Vagina (tissue), 2 donors: Measurements from ENCODE around the gene KLF3. TPM values are rescaled to one million over a fixed set of nuclear protein-coding genes. Genes with fewer than 3 reads are reported as not detected.

ENCODE experiments used
- DNase-seq, 2 donors: peaks; one replicate each; pipeline ENCODE4 v3.0.0-alpha.2; 2017; ENCODE audit errors: extremely low spot score in 2 of 2
- H3K27ac ChIP-seq: fragments of 200-600 bp; sonication (generic); one replicate; pipeline ENCODE4 v1.5.1; 2019
- H3K27me3 ChIP-seq: fragments of 200-600 bp; sonication (generic); one replicate; pipeline ENCODE4 v1.5.1; 2019
- H3K36me3 ChIP-seq, 2 donors: fragments of 200-600 bp; sonication (generic); one replicate each; pipeline ENCODE4 v1.5.1; 2017 to 2019
- H3K4me1 ChIP-seq: fragments of 200-600 bp; sonication (generic); one replicate; pipeline ENCODE4 v1.5.1; 2019
- H3K4me3 ChIP-seq, 2 donors: fragments of 200-600 bp; sonication (generic); 1 replicate in 1 of 2; 2 replicates in 1 of 2; pipeline ENCODE4 v1.5.1; 2016 to 2019
- H3K9me3 ChIP-seq: fragments of 200-600 bp; sonication (generic); one replicate; pipeline ENCODE4 v1.5.1; 2019
- POLR2A ChIP-seq, 2 donors: fragments of 450-650 bp; IDR thresholded peaks; one replicate each; pipeline ENCODE4 v1.6.1; 2017; ENCODE audit warnings: antibody characterized with exemption in 2 of 2, mild to moderate bottlenecking in 2 of 2, moderate library complexity in 2 of 2
- POLR2AphosphoS5 ChIP-seq, 2 donors: sonication (generic); formaldehyde crosslinking; IDR thresholded peaks; one replicate each; pipeline ENCODE4 v1.9.0; 2017; ENCODE audit warnings: antibody characterized with exemption in 2 of 2, mild to moderate bottlenecking in 2 of 2, low read depth in 1 of 2; ENCODE audit not compliant: insufficient read depth in 1 of 2
- intact Hi-C: fragments of 100-400 bp; cut with DNase I; formaldehyde crosslinking; loops from one replicate; pipeline ENCODE4 v1.15.1; 2023
- total RNA-seq: library from RNA; depleted of rRNA; stranded (reverse); fragments of >200 nt; gene quantifications from one replicate; pipeline ENCODE4 v1.2.3, GENCODE V29; 2016
- TF ChIP-seq, protein P1 (sequence below), 3 experiments: fragments of 450-650 bp in 2 of 3; fragments of 200-600 bp in 1 of 3; sonication (generic) in 1 of 3; IDR thresholded peaks; one replicate each; pipeline ENCODE4 v1.5.1; 2017 to 2019; ENCODE audit warnings: antibody characterized with exemption in 3 of 3, mild to moderate bottlenecking in 2 of 3, moderate library complexity in 2 of 3

KLF3 gene
- total RNA-seq, 1 donor from 2014 or later = 85.4 TPM

GRCh38 chr4:38673130-38673978, 9.4 kb downstream of the KLF3 start:
- Histone ChIP-seq H3K9me3 (no peaks in the 10 kb centered on the region), H3K4me1 (peaks cover 100% of the 10 kb centered on the region), H3K36me3 (no peaks in the 10 kb centered on the region), H3K4me3 (peak overlapping the region in 1 of 2 donors; percentile 1), H3K27ac (peak overlapping the region; percentile 98), H3K27me3 (no peaks in the 10 kb centered on the region)
- intact Hi-C loops = loop anchor here (5.0 kb wide), 1 partner anchor 611 kb away; no protein-coding TSS in a partner anchor
- peak in 1 of 2 donors; percentile 62 for TF ChIP-seq POLR2AphosphoS5 (IDR thresholded peaks at IDR 0.05; ENCODE audit: insufficient read depth in 1 of 2, low read depth in 1 of 2)
- TF ChIP-seq POLR2A (IDR thresholded peaks at IDR 0.05) = no peak
- no peak for DNase-seq

- Histone ChIP-seq H3K27me3 (no peaks in the 10 kb centered on the region), H3K4me3 (peak overlapping the region in 1 of 2 donors; percentile 5), H3K9me3 (no peaks in the 10 kb centered on the region), H3K36me3 (no peaks in the 10 kb centered on the region), H3K4me1 (peaks cover 96% of the 10 kb centered on the region), H3K27ac (peak overlapping the region; percentile 98)
- TF ChIP-seq POLR2A (IDR thresholded peaks at IDR 0.05) (no peak), POLR2AphosphoS5 (IDR thresholded peaks at IDR 0.05; ENCODE audit: insufficient read depth in 1 of 2, low read depth in 1 of 2) (no peak)
- TF ChIP-seq, protein P1, sequence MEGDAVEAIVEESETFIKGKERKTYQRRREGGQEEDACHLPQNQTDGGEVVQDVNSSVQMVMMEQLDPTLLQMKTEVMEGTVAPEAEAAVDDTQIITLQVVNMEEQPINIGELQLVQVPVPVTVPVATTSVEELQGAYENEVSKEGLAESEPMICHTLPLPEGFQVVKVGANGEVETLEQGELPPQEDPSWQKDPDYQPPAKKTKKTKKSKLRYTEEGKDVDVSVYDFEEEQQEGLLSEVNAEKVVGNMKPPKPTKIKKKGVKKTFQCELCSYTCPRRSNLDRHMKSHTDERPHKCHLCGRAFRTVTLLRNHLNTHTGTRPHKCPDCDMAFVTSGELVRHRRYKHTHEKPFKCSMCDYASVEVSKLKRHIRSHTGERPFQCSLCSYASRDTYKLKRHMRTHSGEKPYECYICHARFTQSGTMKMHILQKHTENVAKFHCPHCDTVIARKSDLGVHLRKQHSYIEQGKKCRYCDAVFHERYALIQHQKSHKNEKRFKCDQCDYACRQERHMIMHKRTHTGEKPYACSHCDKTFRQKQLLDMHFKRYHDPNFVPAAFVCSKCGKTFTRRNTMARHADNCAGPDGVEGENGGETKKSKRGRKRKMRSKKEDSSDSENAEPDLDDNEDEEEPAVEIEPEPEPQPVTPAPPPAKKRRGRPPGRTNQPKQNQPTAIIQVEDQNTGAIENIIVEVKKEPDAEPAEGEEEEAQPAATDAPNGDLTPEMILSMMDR (IDR thresholded peaks at IDR 0.05) = no peak
- DNase-seq = no peak
- intact Hi-C loops = loop anchor here (5.0 kb wide), 2 partner anchors 497 to 612 kb away; no protein-coding TSS in a partner anchor
These were observed 10.5 kb downstream of the KLF3 start for GRCh38 chr4:38674258-38675144.

DNA sequence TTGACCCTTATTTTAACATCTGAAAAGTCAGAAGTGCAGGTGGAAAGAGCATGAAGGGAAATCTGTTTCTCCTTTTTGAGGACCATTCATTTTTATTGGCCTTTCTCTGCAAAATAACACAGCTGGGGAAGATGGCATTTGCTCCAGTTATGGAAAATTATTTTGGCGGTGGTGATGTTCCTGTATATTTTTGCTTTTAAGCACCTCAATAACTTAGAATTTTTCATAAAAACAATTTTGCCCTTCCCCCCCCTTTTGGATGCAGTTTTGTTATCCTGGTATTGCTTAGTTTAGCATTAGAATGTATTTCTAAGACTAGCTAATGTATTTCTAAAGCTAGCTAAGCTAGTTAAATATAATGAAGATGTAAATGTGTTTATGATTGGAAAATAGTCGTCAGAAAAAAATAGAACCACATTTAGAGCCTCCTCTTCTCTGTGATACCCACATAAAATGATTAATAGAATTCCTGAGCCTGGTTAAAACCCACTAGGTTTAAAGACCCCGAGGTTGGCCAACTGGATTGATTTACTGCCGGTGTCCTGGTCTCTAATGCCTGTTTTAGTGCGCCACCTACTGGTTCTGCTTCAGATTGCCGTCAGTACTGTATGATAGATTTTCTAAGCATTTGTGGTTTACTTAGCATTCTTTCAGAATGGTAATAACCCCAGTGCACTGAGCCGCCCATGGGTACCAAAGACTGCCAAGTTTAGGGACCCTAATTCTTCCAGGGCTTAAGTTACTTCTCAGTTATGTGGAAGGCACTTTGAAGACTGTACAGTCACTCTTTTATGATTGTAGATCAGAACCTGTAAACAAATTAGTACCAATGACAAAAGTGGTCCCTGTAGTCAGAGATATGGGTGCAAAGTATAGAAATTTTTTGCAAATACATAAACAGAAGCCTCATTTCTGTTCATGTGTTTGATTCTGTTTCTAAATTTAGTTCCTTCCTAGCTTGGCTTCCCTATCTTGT, 11.4 kb downstream of the KLF3 start:
- Histone ChIP-seq H3K9me3 (no peaks in the 10 kb centered on the region), H3K4me1 (peaks cover 95% of the 10 kb centered on the region), H3K4me3 (peak overlapping the region in 1 of 2 donors; percentile 5), H3K27me3 (no peaks in the 10 kb centered on the region), H3K36me3 (peaks cover 0 to 3% of the 10 kb centered on the region in 2 donors), H3K27ac (peak overlapping the region; percentile 98)
- TF ChIP-seq POLR2A (IDR thresholded peaks at IDR 0.05) (no peak), POLR2AphosphoS5 (IDR thresholded peaks at IDR 0.05; ENCODE audit: insufficient read depth in 1 of 2, low read depth in 1 of 2) (peak in 1 of 2 donors; percentile 32)
- TF ChIP-seq, protein P1 (IDR thresholded peaks at IDR 0.05) = peak; percentile 74 to 90 (median 85)
- no peak for DNase-seq
- intact Hi-C loops = loop anchor here (5.0 kb wide), 1 partner anchor 498 kb away; no protein-coding TSS in a partner anchor

- intact Hi-C loops = loop anchor here (5.0 kb wide), 1 partner anchor 500 kb away; no protein-coding TSS in a partner anchor
- no peak for TF ChIP-seq POLR2AphosphoS5 (IDR thresholded peaks at IDR 0.05; ENCODE audit: insufficient read depth in 1 of 2, low read depth in 1 of 2)
- no peak for TF ChIP-seq POLR2A (IDR thresholded peaks at IDR 0.05)
- TF ChIP-seq, protein P1 (IDR thresholded peaks at IDR 0.05) = no peak
- Histone ChIP-seq H3K27ac (peak overlapping the region; percentile 98), H3K27me3 (no peaks in the 10 kb centered on the region), H3K4me3 (no peak overlapping the region), H3K9me3 (no peaks in the 10 kb centered on the region), H3K4me1 (peaks cover 95% of the 10 kb centered on the region), H3K36me3 (peaks cover 0 to 12% of the 10 kb centered on the region in 2 donors)
- no peak for DNase-seq
These were observed 13.0 kb downstream of the KLF3 start for GRCh38 chr4:38676986-38677385.
